Activated T-cell treated with anti-CD3 and anti-CD28 coated beads, Interleukin-2, amount 50 U/mL, for 24 hours (primary cell): ENCODE measurements around the gene PCSK5.

Experiments
- DNase-seq: peaks from one replicate; pipeline ENCODE4 v3.0.0-alpha.2; 2020
- H3K27ac Mint-ChIP-seq: 2 replicates; pipeline ENCODE4 v1.8.0; 2020; ENCODE audit warnings: mild to moderate bottlenecking, mixed read lengths
- H3K27me3 Mint-ChIP-seq: 2 replicates; pipeline ENCODE4 v1.8.0; 2020; ENCODE audit warnings: mixed read lengths
- H3K36me3 Mint-ChIP-seq: 2 replicates; pipeline ENCODE4 v1.8.0; 2020; ENCODE audit warnings: low read depth, mixed read lengths
- H3K4me1 Mint-ChIP-seq: 2 replicates; pipeline ENCODE4 v1.8.0; 2020; ENCODE audit warnings: low read depth, mixed read lengths
- H3K4me3 Mint-ChIP-seq: 2 replicates; pipeline ENCODE4 v1.8.0; 2020; ENCODE audit warnings: mild to moderate bottlenecking, moderate library complexity, mixed read lengths
- H3K9me3 Mint-ChIP-seq: 2 replicates; pipeline ENCODE4 v1.8.0; 2020; ENCODE audit warnings: mixed read lengths

Gene PCSK5

GRCh38 chr9:75871624-75872023, 18.8 kb upstream of the PCSK5 start:
- H3K36me3 Mint-ChIP-seq: no peaks in the 10 kb centered on the region
- H3K4me1 Mint-ChIP-seq: peaks cover 16% of the 10 kb centered on the region
- H3K9me3 Mint-ChIP-seq: no peaks in the 10 kb centered on the region
- H3K4me3 Mint-ChIP-seq: no peak overlapping the region
- no peak overlapping the region for H3K27ac Mint-ChIP-seq
- DNase-seq: no peak
- peaks cover 4% of the 10 kb centered on the region for H3K27me3 Mint-ChIP-seq

GRCh38 chr9:75873712-75874111, 16.8 kb upstream of the PCSK5 start:
- Mint-ChIP-seq H3K9me3 (no peaks in the 10 kb centered on the region), H3K4me1 (peaks cover 16% of the 10 kb centered on the region), H3K27me3 (no peaks in the 10 kb centered on the region), H3K4me3 (no peak overlapping the region), H3K27ac (no peak overlapping the region), H3K36me3 (no peaks in the 10 kb centered on the region)
- DNase-seq: no peak

- no peak overlapping the region for H3K27ac Mint-ChIP-seq
- DNase-seq: no peak
- H3K9me3 Mint-ChIP-seq: no peaks in the 10 kb centered on the region
- no peaks in the 10 kb centered on the region for H3K36me3 Mint-ChIP-seq
- no peaks in the 10 kb centered on the region for H3K4me1 Mint-ChIP-seq
- no peak overlapping the region for H3K4me3 Mint-ChIP-seq
- H3K27me3 Mint-ChIP-seq: no peaks in the 10 kb centered on the region
Measured at GRCh38 chr9:75876999-75877640, 13.4 kb upstream of the PCSK5 start.

- Mint-ChIP-seq H3K36me3 (no peaks in the 10 kb centered on the region), H3K9me3 (no peaks in the 10 kb centered on the region), H3K4me3 (no peak overlapping the region), H3K27ac (no peak overlapping the region), H3K4me1 (no peaks in the 10 kb centered on the region), H3K27me3 (no peaks in the 10 kb centered on the region)
- no peak for DNase-seq
Measured at GRCh38 chr9:75878488-75878860, 12.0 kb upstream of the PCSK5 start.

- H3K27ac Mint-ChIP-seq: no peak overlapping the region
- H3K9me3 Mint-ChIP-seq: no peaks in the 10 kb centered on the region
- H3K4me1 Mint-ChIP-seq: no peaks in the 10 kb centered on the region
- no peaks in the 10 kb centered on the region for H3K36me3 Mint-ChIP-seq
- no peak overlapping the region for H3K4me3 Mint-ChIP-seq
- no peaks in the 10 kb centered on the region for H3K27me3 Mint-ChIP-seq
- no peak for DNase-seq
Measured at GRCh38 chr9:75880618-75881017, 9.9 kb upstream of the PCSK5 start.

- no peak overlapping the region for H3K27ac Mint-ChIP-seq
- no peaks in the 10 kb centered on the region for H3K36me3 Mint-ChIP-seq
- H3K27me3 Mint-ChIP-seq: no peaks in the 10 kb centered on the region
- no peaks in the 10 kb centered on the region for H3K4me1 Mint-ChIP-seq
- no peak overlapping the region for H3K4me3 Mint-ChIP-seq
- no peaks in the 10 kb centered on the region for H3K9me3 Mint-ChIP-seq
- DNase-seq: no peak
Measured at GRCh38 chr9:75881761-75882160, 8.7 kb upstream of the PCSK5 start.

- Mint-ChIP-seq H3K4me3 (no peak overlapping the region), H3K36me3 (no peaks in the 10 kb centered on the region), H3K9me3 (no peaks in the 10 kb centered on the region), H3K27ac (no peak overlapping the region), H3K27me3 (peaks cover 2% of the 10 kb centered on the region), H3K4me1 (peaks cover 12% of the 10 kb centered on the region)
- no peak for DNase-seq
Measured at GRCh38 chr9:75885652-75886051, 4.8 kb upstream of the PCSK5 start.

GRCh38 chr9:75889577-75889976, 896 bp upstream of the PCSK5 start:
- Mint-ChIP-seq H3K36me3 (peaks cover 7% of the 10 kb centered on the region), H3K4me3 (peak overlapping the region; percentile 88), H3K27me3 (peaks cover 22% of the 10 kb centered on the region), H3K9me3 (no peaks in the 10 kb centered on the region), H3K27ac (peak overlapping the region; percentile 83), H3K4me1 (peaks cover 35% of the 10 kb centered on the region)
- no peak for DNase-seq

- no peak for DNase-seq
- Mint-ChIP-seq H3K9me3 (no peaks in the 10 kb centered on the region), H3K4me1 (peaks cover 38% of the 10 kb centered on the region), H3K36me3 (peaks cover 7% of the 10 kb centered on the region), H3K27me3 (peaks cover 22% of the 10 kb centered on the region), H3K4me3 (peak overlapping the region; percentile 88), H3K27ac (peak overlapping the region; percentile 83)
Measured at GRCh38 chr9:75889977-75890471, 449 bp upstream of the PCSK5 start.

- Mint-ChIP-seq H3K4me1 (peaks cover 47% of the 10 kb centered on the region), H3K27ac (peak overlapping the region; percentile 79), H3K4me3 (peak overlapping the region; percentile 88), H3K27me3 (peaks cover 22% of the 10 kb centered on the region), H3K36me3 (peaks cover 7% of the 10 kb centered on the region), H3K9me3 (no peaks in the 10 kb centered on the region)
- peak; percentile 72 for DNase-seq
Measured at GRCh38 chr9:75891277-75891741, 836 bp downstream of the PCSK5 start.

GRCh38 chr9:75891771-75892215, 1.3 kb downstream of the PCSK5 start:
- H3K27ac Mint-ChIP-seq: peak overlapping the region; percentile 79
- H3K4me1 Mint-ChIP-seq: peaks cover 49% of the 10 kb centered on the region
- H3K9me3 Mint-ChIP-seq: no peaks in the 10 kb centered on the region
- H3K4me3 Mint-ChIP-seq: peak overlapping the region; percentile 88
- peaks cover 7% of the 10 kb centered on the region for H3K36me3 Mint-ChIP-seq
- peaks cover 22% of the 10 kb centered on the region for H3K27me3 Mint-ChIP-seq
- DNase-seq: peak; percentile 58

GRCh38 chr9:75892216-75892911, 1.9 kb downstream of the PCSK5 start:
- peak overlapping the region; percentile 37 for H3K27ac Mint-ChIP-seq
- peak; percentile 56 for DNase-seq
- H3K4me1 Mint-ChIP-seq: peaks cover 49% of the 10 kb centered on the region
- peaks cover 22% of the 10 kb centered on the region for H3K27me3 Mint-ChIP-seq
- peak overlapping the region; percentile 88 for H3K4me3 Mint-ChIP-seq
- no peaks in the 10 kb centered on the region for H3K9me3 Mint-ChIP-seq
- H3K36me3 Mint-ChIP-seq: peaks cover 7% of the 10 kb centered on the region

GRCh38 chr9:75893106-75893505, 2.6 kb downstream of the PCSK5 start:
- H3K27ac Mint-ChIP-seq: no peak overlapping the region
- H3K4me3 Mint-ChIP-seq: peak overlapping the region; percentile 88
- peaks cover 7% of the 10 kb centered on the region for H3K36me3 Mint-ChIP-seq
- H3K4me1 Mint-ChIP-seq: peaks cover 52% of the 10 kb centered on the region
- no peak for DNase-seq
- peaks cover 22% of the 10 kb centered on the region for H3K27me3 Mint-ChIP-seq
- H3K9me3 Mint-ChIP-seq: no peaks in the 10 kb centered on the region

- H3K4me1 Mint-ChIP-seq: peaks cover 48% of the 10 kb centered on the region
- peaks cover 20% of the 10 kb centered on the region for H3K27me3 Mint-ChIP-seq
Measured at GRCh38 chr9:75894566-75894965, 4.1 kb downstream of the PCSK5 start.

GRCh38 chr9:75895112-75895511, 4.6 kb downstream of the PCSK5 start:
- H3K27ac Mint-ChIP-seq: no peak overlapping the region
- peaks cover 7% of the 10 kb centered on the region for H3K36me3 Mint-ChIP-seq
- peaks cover 20% of the 10 kb centered on the region for H3K27me3 Mint-ChIP-seq
- no peaks in the 10 kb centered on the region for H3K9me3 Mint-ChIP-seq
- H3K4me1 Mint-ChIP-seq: peaks cover 43% of the 10 kb centered on the region
- no peak for DNase-seq
- H3K4me3 Mint-ChIP-seq: no peak overlapping the region

More at GRCh38 chr9:75894566-75894965, 4.1 kb downstream of the PCSK5 start:
- Mint-ChIP-seq H3K27ac (no peak overlapping the region), H3K9me3 (no peaks in the 10 kb centered on the region), H3K4me3 (no peak overlapping the region), H3K36me3 (peaks cover 7% of the 10 kb centered on the region)
- DNase-seq: no peak
